K562 (cell line): ENCODE measurements around the gene HPCA. TPM values are rescaled to one million over a fixed set of nuclear protein-coding genes. Genes with fewer than 3 reads are reported as not detected.

Source experiments
- ATAC-seq: fragments of 200-7000 bp; cut with Tn5 transposase; 3 replicates; pipeline ENCODE4 v1.9.1; 2020; ENCODE audit warnings: moderate library complexity
- BruUV-seq: library from RNA; stranded (reverse); fragments of 400-500 nt; replicated peaks from 2 replicates; lab custom pipeline; 2021; lab: Mats Ljungman, UMichigan
- CTCF ChIA-PET: fragments of 300-600 bp; formaldehyde crosslinking; extraction: SDS; loops from one replicate; lab custom pipeline; 2021; ENCODE audit warnings: low intra/inter-chr PET ratio; lab: Yijun Ruan, JAX
- POLR2A ChIA-PET: fragments of 300-600, 350-650 bp; sonication (Branson Sonifier 250); formaldehyde crosslinking; extraction: SDS; loops from one replicate; lab custom pipeline; 2021; ENCODE audit warnings: antibody characterized with exemption, inconsistent platforms; lab: Yijun Ruan, JAX
- DNase-seq, 4 experiments: peaks; one replicate each; pipeline versions ENCODE4 v3.0.0 to v3.0.0-alpha.2; 2011 to 2018; ENCODE audit warnings: low spot score in 3 of 4, mixed read lengths in 3 of 4; ENCODE audit errors: extremely low read depth in 1 of 4
- FAIRE-seq: peaks from 2 replicates; lab custom pipeline; 2011; peaks lifted over from hg19 to GRCh38; lab: Jason Lieb, UNC
- H2AFZ ChIP-seq: 2 replicates; pipeline ENCODE4 v1.6.0; 2011; ENCODE audit warnings: low read depth, low read length, control low read depth, inconsistent platforms
- H3K27ac ChIP-seq: fragments of 200-600 bp; 3 replicates; pipeline ENCODE4 v1.8.0; 2011; ENCODE audit warnings: low read depth, mild to moderate bottlenecking, control low read depth, inconsistent platforms, low read length, moderate library complexity, mixed read lengths; ENCODE audit errors: extremely low read depth
- H3K27me3 ChIP-seq, 2 experiments: fragments of 300-600 bp in 1 of 2; 2 replicates in 1 of 2; 3 replicates in 1 of 2; pipeline versions ENCODE4 v1.6.0 to v1.8.0; 2011; ENCODE audit warnings: inconsistent platforms in 2 of 2, low read length in 2 of 2, mild to moderate bottlenecking in 1 of 2, mixed read lengths in 1 of 2, moderate library complexity in 1 of 2; ENCODE audit not compliant: control insufficient read depth in 2 of 2, insufficient read depth in 2 of 2
- H3K36me3 ChIP-seq: fragments of 300-600 bp; 3 replicates; pipeline ENCODE4 v1.8.0; 2011; ENCODE audit warnings: mild to moderate bottlenecking, low read length, inconsistent platforms; ENCODE audit not compliant: control insufficient read depth, insufficient read depth
- H3K4me1 ChIP-seq, 2 experiments: fragments of 200-600 bp in 1 of 2; replicated peaks in 1 of 2; 2 replicates in 1 of 2; 3 replicates in 1 of 2; pipeline versions ENCODE4 v1.5.1 to v1.8.0; 2011; ENCODE audit warnings: inconsistent platforms in 2 of 2, low read length in 2 of 2, mild to moderate bottlenecking in 1 of 2, mixed read lengths in 1 of 2, moderate library complexity in 1 of 2; ENCODE audit not compliant: control insufficient read depth in 2 of 2, insufficient read depth in 2 of 2
- H3K4me2 ChIP-seq: 2 replicates; pipeline ENCODE4 v1.6.1; 2011; ENCODE audit warnings: low read length, control low read depth, inconsistent platforms, mixed read lengths; ENCODE audit not compliant: insufficient read depth
- H3K4me3 ChIP-seq: fragments of 200-600 bp; sonication (generic), shearing (Covaris generic); 2 replicates; pipeline ENCODE4 v1.5.1; 2016; ENCODE audit warnings: control low read depth, inconsistent platforms
- H3K79me2 ChIP-seq: fragments of 200-600 bp; 3 replicates; pipeline ENCODE4 v1.8.0; 2011; ENCODE audit warnings: low read length, inconsistent platforms; ENCODE audit not compliant: control insufficient read depth, insufficient read depth
- H3K9ac ChIP-seq, 2 experiments: 2 replicates each; pipeline versions ENCODE4 v1.6.0 to v1.6.1; 2011; ENCODE audit warnings: low read depth in 2 of 2, low read length in 2 of 2, control low read depth in 1 of 2, inconsistent platforms in 1 of 2, mild to moderate bottlenecking in 1 of 2, mixed read lengths in 1 of 2; ENCODE audit not compliant: insufficient read depth in 1 of 2
- H3K9me1 ChIP-seq: one replicate; pipeline ENCODE4 v1.6.0; 2011; ENCODE audit warnings: inconsistent platforms, mild to moderate bottlenecking, low read length, moderate library complexity; ENCODE audit not compliant: control insufficient read depth, insufficient read depth
- H3K9me3 ChIP-seq: replicated peaks from 2 replicates; pipeline ENCODE4 v1.5.1; 2011; ENCODE audit warnings: low read depth, low read length, inconsistent platforms; ENCODE audit not compliant: control insufficient read depth, insufficient read depth
- H4K20me1 ChIP-seq: replicated peaks from 2 replicates; pipeline ENCODE4 v1.6.1; 2011; ENCODE audit warnings: low read length, inconsistent platforms, mixed read lengths; ENCODE audit not compliant: control insufficient read depth, insufficient read depth
- ARID4B ChIP-seq: sonication (generic); formaldehyde crosslinking; IDR thresholded peaks from 2 replicates; pipeline ENCODE4 v1.8.0; 2022; ENCODE audit warnings: mild to moderate bottlenecking, missing genetic modification reagents
- EP300 ChIP-seq: IDR thresholded peaks from 2 replicates; pipeline ENCODE4 v1.6.1; 2012; ENCODE audit warnings: low read length, improper control_type of control experiment
- HDAC6 ChIP-seq: IDR thresholded peaks from 2 replicates; pipeline ENCODE4 v1.6.1; 2012; ENCODE audit warnings: low read depth, mild to moderate bottlenecking, control low read depth, inconsistent platforms, low read length, moderate library complexity
- PATZ1 ChIP-seq: fragments of 250-450 bp; sonication (Bioruptor Pico); IDR thresholded peaks from 2 replicates; pipeline ENCODE4 v1.5.0; 2020; ENCODE audit warnings: mild to moderate bottlenecking, borderline replicate concordance
- SETDB1 ChIP-seq: IDR thresholded peaks from one replicate; pipeline ENCODE4 v1.6.1; 2012; ENCODE audit warnings: low read length, control low read depth, inconsistent platforms
- SFPQ ChIP-seq: fragments of 200-400 bp; formaldehyde crosslinking; IDR thresholded peaks from 2 replicates; pipeline ENCODE4 v1.6.1; 2017; ENCODE audit warnings: mild to moderate bottlenecking, low read depth, low read length, moderate library complexity
- SMAD4 ChIP-seq: fragments of 250-450 bp; sonication (Bioruptor Pico); conservative IDR thresholded peaks from 2 replicates; pipeline ENCODE4 v1.8.0; 2021; ENCODE audit warnings: inconsistent platforms, mild to moderate bottlenecking, moderate library complexity
- SRSF1 ChIP-seq: fragments of 200-400 bp; formaldehyde crosslinking; IDR thresholded peaks from 2 replicates; pipeline ENCODE4 v1.6.1; 2017; ENCODE audit warnings: mild to moderate bottlenecking, low read depth, low read length, moderate library complexity
- STAG1 ChIP-seq: sonication (generic); formaldehyde crosslinking; IDR thresholded peaks from 2 replicates; pipeline ENCODE4 v1.5.0; 2020; ENCODE audit warnings: missing genetic modification reagents, borderline replicate concordance
- ZFP1 ChIP-seq: fragments of 450-650 bp; formaldehyde crosslinking; IDR thresholded peaks from 2 replicates; pipeline ENCODE4 v1.4.0; 2020; ENCODE audit warnings: mild to moderate bottlenecking, mixed read lengths
- ZNF133 ChIP-seq: fragments of 250-450 bp; sonication (Bioruptor Pico); IDR thresholded peaks from 2 replicates; pipeline ENCODE4 v1.4.0; 2020; ENCODE audit warnings: mild to moderate bottlenecking
- ZNF23 ChIP-seq: fragments of 250-450 bp; sonication (Bioruptor Pico); IDR thresholded peaks from 2 replicates; pipeline ENCODE4 v1.4.0; 2020; ENCODE audit warnings: mild to moderate bottlenecking
- ZNF655 ChIP-seq: fragments of 250-450 bp; sonication (Bioruptor Pico); IDR thresholded peaks from 2 replicates; pipeline ENCODE4 v1.5.0; 2021
- ZNF830 ChIP-seq: fragments of 250-450 bp; sonication (Bioruptor Pico); IDR thresholded peaks from 2 replicates; pipeline ENCODE4 v1.5.0; 2021; ENCODE audit warnings: mild to moderate bottlenecking
- WGBS: fragments of 100-300 bp; shearing (Covaris generic); methylation state at CpG from one replicate; pipeline ENCODE4 v1.1.6; 2016; ENCODE audit warnings: low coverage, mixed read lengths; ENCODE audit not compliant: insufficient coverage; ENCODE audit errors: missing lambda C conversion rate; 5-methylcytosine and 5-hydroxymethylcytosine counted together
- in situ Hi-C: fragments of 300-500 bp; cut with MboI; formaldehyde crosslinking; loops from 4 replicates; pipeline ENCODE4 v1.15.0; 2018; ENCODE audit warnings: inconsistent platforms, mixed read lengths
- intact Hi-C: fragments of 100-400 bp; cut with micrococcal nuclease; formaldehyde crosslinking; loops from 2 replicates; pipeline ENCODE4 v1.14.2; 2022
- polyA plus RNA-seq, 8 experiments: library from polyadenylated mRNA; depleted of rRNA in 4 of 8; stranded (reverse) in 5 of 8; unstranded in 3 of 8; fragments of >200 nt; fragmentation: Nextera tagmentation in 2 of 8; fragmentation: Illumina TruSeq in 1 of 8; extraction: Ambion mirVana in 2 of 8; extraction: Trizol in 1 of 8; gene quantifications; 2 replicates each; pipeline versions ENCODE4 v1.2.1 to v1.2.3, GENCODE V29; 2011 to 2014; ENCODE audit warnings: inconsistent platforms in 1 of 8, missing spikeins in 1 of 8
- total RNA-seq, 7 experiments: library from RNA; depleted of rRNA in 6 of 7; stranded (reverse); fragments of >200 nt in 6 of 7; fragmentation: Illumina TruSeq in 2 of 7; extraction: Trizol in 2 of 7; gene quantifications; 2 replicates each; pipeline versions ENCODE4 v1.2.1 to v1.2.3, GENCODE V29; 2011 to 2021; ENCODE audit warnings: low replicate concordance in 1 of 7

HPCA gene
- total and polyA plus RNA-seq, 9 of the 15 experiments (the other 6 are each of a cell fraction or from before 2014, with no cell fraction given), result not detected

GRCh38 chr1:32858136-32858535 is 28.2 kb upstream of the HPCA start:
- WGBS, result 97% methylated on average over 2 of the region's 2 CpGs
- in situ Hi-C loops, result no loop called here
- ATAC-seq (no peak), FAIRE-seq (no peak), DNase-seq (no peak)
- no peaks in the 10 kb centered on the region for H3K4me1 ChIP-seq
- H2AFZ ChIP-seq, result no peak overlapping the region
- H3K4me3 ChIP-seq, result no peak overlapping the region
- BruUV-seq, result TSS peak; percentile 6
- no peaks in the 10 kb centered on the region for H3K9me1 ChIP-seq
- H3K4me2 ChIP-seq, result no peak overlapping the region
- POLR2A ChIA-PET, result interaction anchor here (0.8 to 2.0 kb wide), 4 partner anchors 8 to 40 kb away, joined by 3 to 7 read pairs (median 6); partner anchors contain the start of genes S100PBP and YARS1
- intact Hi-C loops, result no loop called here
- no peaks in the 10 kb centered on the region for H3K79me2 ChIP-seq
- H3K36me3 ChIP-seq, result peaks cover 82% of the 10 kb centered on the region
- no peak overlapping the region for H3K9ac ChIP-seq
- H3K27me3 ChIP-seq, result no peaks in the 10 kb centered on the region
- H3K27ac ChIP-seq, result no peak overlapping the region
- no peaks in the 10 kb centered on the region for H4K20me1 ChIP-seq
- H3K9me3 ChIP-seq, result no peaks in the 10 kb centered on the region
- CTCF ChIA-PET, result no interaction called here
- TF ChIP-seq ZNF655 (CRISPR knock-in tag) (no peak), HDAC6 (no peak), ZNF830 (CRISPR knock-in tag) (no peak), SFPQ (no peak), STAG1 (CRISPR knock-in tag) (no peak), ZNF133 (no peak), SETDB1 (no peak), ZFP1 (CRISPR knock-in tag) (no peak), ZNF23 (no peak), SRSF1 (no peak), PATZ1 (CRISPR knock-in tag) (no peak), EP300 (no peak), ARID4B (no peak), SMAD4 (CRISPR knock-in tag) (no peak)
